Thoracic aorta (tissue), 2 donors: Measurements from ENCODE around the gene SLCO2A1. TPM values are rescaled to one million over a fixed set of nuclear protein-coding genes. Genes with fewer than 3 reads are reported as not detected.

ENCODE experiments used
- ATAC-seq: fragments of 150-250 bp; one replicate; pipeline ENCODE4 v1.8.0; 2017; ENCODE audit warnings: low read depth; ENCODE audit not compliant: insufficient number of reproducible peaks, low FRiP score
- DNase-seq: peaks from one replicate; pipeline ENCODE4 v3.0.0-alpha.2; 2020; ENCODE audit warnings: low spot score
- H3K27ac ChIP-seq, 2 donors: fragments of 200-600 bp; sonication (generic); 1 replicate in 1 of 2; 2 replicates in 1 of 2; pipeline ENCODE4 v1.5.1; 2016; ENCODE audit warnings: mild to moderate bottlenecking in 2 of 2, moderate library complexity in 2 of 2
- H3K27me3 ChIP-seq: fragments of 200-600 bp; sonication (generic); replicated peaks from 2 replicates; pipeline ENCODE4 v1.6.0; 2016; ENCODE audit warnings: mild to moderate bottlenecking; ENCODE audit not compliant: insufficient read depth
- H3K36me3 ChIP-seq: fragments of 200-600 bp; sonication (generic); one replicate; pipeline ENCODE4 v1.5.1; 2016
- H3K4me1 ChIP-seq, 2 donors: fragments of 200-600 bp; sonication (generic); 1 replicate in 1 of 2; 2 replicates in 1 of 2; pipeline versions ENCODE4 v1.5.1 to v1.6.0; 2016; ENCODE audit warnings: low read depth in 2 of 2, mild to moderate bottlenecking in 1 of 2; ENCODE audit not compliant: control insufficient read depth in 1 of 2
- H3K4me3 ChIP-seq: fragments of 200-600 bp; sonication (generic); 2 replicates; pipeline ENCODE4 v1.5.1; 2016; ENCODE audit warnings: mild to moderate bottlenecking
- H3K9me3 ChIP-seq: fragments of 200-600 bp; sonication (generic); 2 replicates; pipeline ENCODE4 v1.5.1; 2016
- CTCF ChIP-seq: fragments of 200-600 bp; sonication (generic); IDR thresholded peaks from one replicate; pipeline ENCODE4 v1.5.1; 2019; ENCODE audit warnings: antibody characterized with exemption
- total RNA-seq, 2 donors: library from RNA; depleted of rRNA; stranded (reverse); fragments of >200 nt; gene quantifications; one replicate each; pipeline versions ENCODE4 v1.1.0 to v1.2.3, GENCODE V29; 2016

Gene SLCO2A1
- total RNA-seq, 2 donors from 2014 or later, result 7.9 to 115 TPM

- Histone ChIP-seq H3K4me1 (peaks cover 0 to 9% of the 10 kb centered on the region in 2 donors), H3K27me3 (no peaks in the 10 kb centered on the region), H3K9me3 (no peaks in the 10 kb centered on the region), H3K4me3 (no peak overlapping the region), H3K27ac (no peak overlapping the region), H3K36me3 (no peaks in the 10 kb centered on the region)
- TF ChIP-seq CTCF, result no peak
- no peak for DNase-seq
- no peak for ATAC-seq
These were observed 41.7 kb downstream of the SLCO2A1 start for GRCh38 chr3:133987948-133988484.

GRCh38 chr3:133987136-133987535 is 42.6 kb downstream of the SLCO2A1 start:
- no peak for ATAC-seq
- peaks cover 0 to 9% of the 10 kb centered on the region in 2 donors for H3K4me1 ChIP-seq
- H3K9me3 ChIP-seq, result no peaks in the 10 kb centered on the region
- no peak overlapping the region for H3K27ac ChIP-seq
- no peak for DNase-seq
- TF ChIP-seq CTCF, result no peak
- H3K4me3 ChIP-seq, result no peak overlapping the region
- no peaks in the 10 kb centered on the region for H3K27me3 ChIP-seq
- no peaks in the 10 kb centered on the region for H3K36me3 ChIP-seq

GRCh38 chr3:133986311-133986710 is 43.4 kb downstream of the SLCO2A1 start:
- Histone ChIP-seq H3K4me1 (peaks cover 0 to 9% of the 10 kb centered on the region in 2 donors), H3K36me3 (no peaks in the 10 kb centered on the region), H3K27me3 (no peaks in the 10 kb centered on the region), H3K4me3 (no peak overlapping the region), H3K27ac (no peak overlapping the region), H3K9me3 (no peaks in the 10 kb centered on the region)
- TF ChIP-seq CTCF, result no peak
- no peak for DNase-seq
- no peak for ATAC-seq

- Histone ChIP-seq H3K27me3 (no peaks in the 10 kb centered on the region), H3K4me1 (peaks cover 0 to 9% of the 10 kb centered on the region in 2 donors), H3K36me3 (no peaks in the 10 kb centered on the region), H3K4me3 (no peak overlapping the region), H3K9me3 (no peaks in the 10 kb centered on the region), H3K27ac (no peak overlapping the region)
- TF ChIP-seq CTCF, result no peak
- DNase-seq (no peak), ATAC-seq (no peak)
These were observed 44.8 kb downstream of the SLCO2A1 start for GRCh38 chr3:133984975-133985374.

- no peak for TF ChIP-seq CTCF
- H3K4me1 ChIP-seq, result peaks cover 0 to 9% of the 10 kb centered on the region in 2 donors
- H3K36me3 ChIP-seq, result no peaks in the 10 kb centered on the region
- no peaks in the 10 kb centered on the region for H3K9me3 ChIP-seq
- no peak overlapping the region for H3K27ac ChIP-seq
- no peak for DNase-seq
- H3K4me3 ChIP-seq, result no peak overlapping the region
- H3K27me3 ChIP-seq, result no peaks in the 10 kb centered on the region
- ATAC-seq, result no peak
These were observed 45.9 kb downstream of the SLCO2A1 start for GRCh38 chr3:133983576-133984560.
